K562 (cell line): ENCODE data around the gene CYB5R4. TPM values are rescaled to one million over a fixed set of nuclear protein-coding genes. Genes with fewer than 3 reads are reported as not detected.

Source experiments
- ATAC-seq: fragments of 200-7000 bp; cut with Tn5 transposase; 3 replicates; pipeline ENCODE4 v1.9.1; 2020; ENCODE audit warnings: moderate library complexity
- BruUV-seq: library from RNA; stranded (reverse); fragments of 400-500 nt; replicated peaks from 2 replicates; lab custom pipeline; 2021; lab: Mats Ljungman, UMichigan
- CTCF ChIA-PET: fragments of 300-600 bp; formaldehyde crosslinking; extraction: SDS; loops from one replicate; lab custom pipeline; 2021; ENCODE audit warnings: low intra/inter-chr PET ratio; lab: Yijun Ruan, JAX
- POLR2A ChIA-PET: fragments of 300-600, 350-650 bp; sonication (Branson Sonifier 250); formaldehyde crosslinking; extraction: SDS; loops from one replicate; lab custom pipeline; 2021; ENCODE audit warnings: antibody characterized with exemption, inconsistent platforms; lab: Yijun Ruan, JAX
- DNase-seq, 4 experiments: peaks; one replicate each; pipeline versions ENCODE4 v3.0.0 to v3.0.0-alpha.2; 2011 to 2018; ENCODE audit warnings: low spot score in 3 of 4, mixed read lengths in 3 of 4; ENCODE audit errors: extremely low read depth in 1 of 4
- FAIRE-seq: peaks from 2 replicates; lab custom pipeline; 2011; peaks lifted over from hg19 to GRCh38; lab: Jason Lieb, UNC
- H2AFZ ChIP-seq: 2 replicates; pipeline ENCODE4 v1.6.0; 2011; ENCODE audit warnings: low read depth, low read length, control low read depth, inconsistent platforms
- H3K27ac ChIP-seq: fragments of 200-600 bp; 3 replicates; pipeline ENCODE4 v1.8.0; 2011; ENCODE audit warnings: low read depth, mild to moderate bottlenecking, control low read depth, inconsistent platforms, low read length, moderate library complexity, mixed read lengths; ENCODE audit errors: extremely low read depth
- H3K27me3 ChIP-seq, 2 experiments: fragments of 300-600 bp in 1 of 2; 2 replicates in 1 of 2; 3 replicates in 1 of 2; pipeline versions ENCODE4 v1.6.0 to v1.8.0; 2011; ENCODE audit warnings: inconsistent platforms in 2 of 2, low read length in 2 of 2, mild to moderate bottlenecking in 1 of 2, mixed read lengths in 1 of 2, moderate library complexity in 1 of 2; ENCODE audit not compliant: control insufficient read depth in 2 of 2, insufficient read depth in 2 of 2
- H3K36me3 ChIP-seq: fragments of 300-600 bp; 3 replicates; pipeline ENCODE4 v1.8.0; 2011; ENCODE audit warnings: mild to moderate bottlenecking, low read length, inconsistent platforms; ENCODE audit not compliant: control insufficient read depth, insufficient read depth
- H3K4me1 ChIP-seq, 2 experiments: fragments of 200-600 bp in 1 of 2; replicated peaks in 1 of 2; 2 replicates in 1 of 2; 3 replicates in 1 of 2; pipeline versions ENCODE4 v1.5.1 to v1.8.0; 2011; ENCODE audit warnings: inconsistent platforms in 2 of 2, low read length in 2 of 2, mild to moderate bottlenecking in 1 of 2, mixed read lengths in 1 of 2, moderate library complexity in 1 of 2; ENCODE audit not compliant: control insufficient read depth in 2 of 2, insufficient read depth in 2 of 2
- H3K4me2 ChIP-seq: 2 replicates; pipeline ENCODE4 v1.6.1; 2011; ENCODE audit warnings: low read length, control low read depth, inconsistent platforms, mixed read lengths; ENCODE audit not compliant: insufficient read depth
- H3K4me3 ChIP-seq: fragments of 200-600 bp; sonication (generic), shearing (Covaris generic); 2 replicates; pipeline ENCODE4 v1.5.1; 2016; ENCODE audit warnings: control low read depth, inconsistent platforms
- H3K79me2 ChIP-seq: fragments of 200-600 bp; 3 replicates; pipeline ENCODE4 v1.8.0; 2011; ENCODE audit warnings: low read length, inconsistent platforms; ENCODE audit not compliant: control insufficient read depth, insufficient read depth
- H3K9ac ChIP-seq, 2 experiments: 2 replicates each; pipeline versions ENCODE4 v1.6.0 to v1.6.1; 2011; ENCODE audit warnings: low read depth in 2 of 2, low read length in 2 of 2, control low read depth in 1 of 2, inconsistent platforms in 1 of 2, mild to moderate bottlenecking in 1 of 2, mixed read lengths in 1 of 2; ENCODE audit not compliant: insufficient read depth in 1 of 2
- H3K9me1 ChIP-seq: one replicate; pipeline ENCODE4 v1.6.0; 2011; ENCODE audit warnings: inconsistent platforms, mild to moderate bottlenecking, low read length, moderate library complexity; ENCODE audit not compliant: control insufficient read depth, insufficient read depth
- H3K9me3 ChIP-seq: replicated peaks from 2 replicates; pipeline ENCODE4 v1.5.1; 2011; ENCODE audit warnings: low read depth, low read length, inconsistent platforms; ENCODE audit not compliant: control insufficient read depth, insufficient read depth
- H4K20me1 ChIP-seq: replicated peaks from 2 replicates; pipeline ENCODE4 v1.6.1; 2011; ENCODE audit warnings: low read length, inconsistent platforms, mixed read lengths; ENCODE audit not compliant: control insufficient read depth, insufficient read depth
- BCL6 ChIP-seq: fragments of 250-450 bp; sonication (Bioruptor Pico); IDR thresholded peaks from 2 replicates; pipeline ENCODE4 v1.4.0; 2020
- DMBX1 ChIP-seq: fragments of 250-450 bp; sonication (Bioruptor Pico); IDR thresholded peaks from 2 replicates; pipeline ENCODE4 v1.8.0; 2022; ENCODE audit warnings: inconsistent platforms, mild to moderate bottlenecking, moderate library complexity, borderline replicate concordance
- GMEB1 ChIP-seq: fragments of 250-450 bp; sonication (Bioruptor Pico); IDR thresholded peaks from 2 replicates; pipeline ENCODE4 v1.4.0; 2020; ENCODE audit warnings: mild to moderate bottlenecking
- HEY1 ChIP-seq: fragments of 250-450 bp; sonication (Bioruptor Pico); IDR thresholded peaks from 2 replicates; pipeline ENCODE4 v1.5.0; 2020; ENCODE audit warnings: mild to moderate bottlenecking, moderate library complexity, borderline replicate concordance
- HMBOX1 ChIP-seq: sonication (generic); IDR thresholded peaks from 2 replicates; pipeline ENCODE4 v1.6.1; 2016
- IRF9 ChIP-seq: fragments of 450-650 bp; IDR thresholded peaks from 2 replicates; pipeline ENCODE4 v1.6.1; 2016; ENCODE audit warnings: missing biosample characterization, missing genetic modification characterization
- NCOA6 ChIP-seq: fragments of 450-650 bp; IDR thresholded peaks from 2 replicates; pipeline ENCODE4 v1.6.1; 2017; ENCODE audit warnings: mild to moderate bottlenecking
- NFYB ChIP-seq: IDR thresholded peaks from 2 replicates; pipeline ENCODE4 v1.6.1; 2011; ENCODE audit warnings: mild to moderate bottlenecking, moderate library complexity; ENCODE audit not compliant: insufficient read length; ENCODE audit errors: extremely low read depth
- PHTF2 ChIP-seq: fragments of 250-450 bp; sonication (Bioruptor Pico); IDR thresholded peaks from 2 replicates; pipeline ENCODE4 v1.5.0; 2021; ENCODE audit warnings: mild to moderate bottlenecking
- SMAD1 ChIP-seq: fragments of 150-350 bp; IDR thresholded peaks from 2 replicates; pipeline ENCODE4 v1.6.1; 2014; ENCODE audit warnings: low read length, low read depth; ENCODE audit not compliant: partially characterized antibody
- SMARCA4 ChIP-seq: fragments of 450-650 bp; IDR thresholded peaks from 2 replicates; pipeline ENCODE4 v1.6.1; 2016
- SRSF1 ChIP-seq: fragments of 200-400 bp; formaldehyde crosslinking; IDR thresholded peaks from 2 replicates; pipeline ENCODE4 v1.6.1; 2017; ENCODE audit warnings: mild to moderate bottlenecking, low read depth, low read length, moderate library complexity
- TAF7 ChIP-seq: fragments of 450-650 bp; IDR thresholded peaks from 2 replicates; pipeline ENCODE4 v1.6.1; 2016; ENCODE audit warnings: missing genetic modification characterization, missing compliant biosample characterization
- TARDBP ChIP-seq: fragments of 450-650 bp; IDR thresholded peaks from 2 replicates; pipeline ENCODE4 v1.6.1; 2016
- XRCC4 ChIP-seq: IDR thresholded peaks from one replicate; pipeline ENCODE4 v1.6.1; 2011; ENCODE audit not compliant: insufficient read depth, insufficient read length; ENCODE audit errors: extremely low read depth
- ZNF584 ChIP-seq: fragments of 200-800 bp; sonication (Bioruptor generic); IDR thresholded peaks from 2 replicates; pipeline ENCODE4 v1.6.1; 2016; ENCODE audit warnings: low read depth, mild to moderate bottlenecking, missing genetic modification characterization, missing compliant biosample characterization
- WGBS: fragments of 100-300 bp; shearing (Covaris generic); methylation state at CpG from one replicate; pipeline ENCODE4 v1.1.6; 2016; ENCODE audit warnings: low coverage, mixed read lengths; ENCODE audit not compliant: insufficient coverage; ENCODE audit errors: missing lambda C conversion rate; 5-methylcytosine and 5-hydroxymethylcytosine counted together
- in situ Hi-C: fragments of 300-500 bp; cut with MboI; formaldehyde crosslinking; loops from 4 replicates; pipeline ENCODE4 v1.15.0; 2018; ENCODE audit warnings: inconsistent platforms, mixed read lengths
- intact Hi-C: fragments of 100-400 bp; cut with micrococcal nuclease; formaldehyde crosslinking; loops from 2 replicates; pipeline ENCODE4 v1.14.2; 2022
- polyA plus RNA-seq, 8 experiments: library from polyadenylated mRNA; depleted of rRNA in 4 of 8; stranded (reverse) in 5 of 8; unstranded in 3 of 8; fragments of >200 nt; fragmentation: Nextera tagmentation in 2 of 8; fragmentation: Illumina TruSeq in 1 of 8; extraction: Ambion mirVana in 2 of 8; extraction: Trizol in 1 of 8; gene quantifications; 2 replicates each; pipeline versions ENCODE4 v1.2.1 to v1.2.3, GENCODE V29; 2011 to 2014; ENCODE audit warnings: inconsistent platforms in 1 of 8, missing spikeins in 1 of 8
- total RNA-seq, 7 experiments: library from RNA; depleted of rRNA in 6 of 7; stranded (reverse); fragments of >200 nt in 6 of 7; fragmentation: Illumina TruSeq in 2 of 7; extraction: Trizol in 2 of 7; gene quantifications; 2 replicates each; pipeline versions ENCODE4 v1.2.1 to v1.2.3, GENCODE V29; 2011 to 2021; ENCODE audit warnings: low replicate concordance in 1 of 7
- TF ChIP-seq, protein P1 (sequence below), 2 experiments: fragments of 450-650 bp in 1 of 2; sonication (generic) in 1 of 2; formaldehyde crosslinking in 1 of 2; IDR thresholded peaks in 1 of 2; conservative IDR thresholded peaks in 1 of 2; 2 replicates each; pipeline versions ENCODE4 v1.6.1 to v1.8.1; 2016 to 2023; ENCODE audit warnings: mild to moderate bottlenecking in 2 of 2, moderate library complexity in 2 of 2, inconsistent platforms in 1 of 2, missing genetic modification reagents in 1 of 2

The CYB5R4 gene
- total and polyA plus RNA-seq, 9 of the 15 experiments (the other 6 are each of a cell fraction or from before 2014, with no cell fraction given): 5.9 to 23.1 (median 19.0) TPM

- H3K9me1 ChIP-seq: no peaks in the 10 kb centered on the region
- peak overlapping the region; percentile 76 for H2AFZ ChIP-seq
- DNase-seq (peak; percentile 77 to 98 (median 86)), ATAC-seq (peak; percentile 94), FAIRE-seq (peak; percentile 99)
- 0 out of 2 replicates have a peak overlapping the region, but pooled peaks have one; percentile 5 for H3K4me2 ChIP-seq
- H3K9me3 ChIP-seq: peaks cover 6% of the 10 kb centered on the region; the same call in 1 of the 2 replicates
- no peaks in the 10 kb centered on the region for H3K27me3 ChIP-seq
- no peak overlapping the region for H3K4me3 ChIP-seq
- in situ Hi-C loops (no loop called here), intact Hi-C loops (loop anchor here (2.0 to 10.0 kb wide), 5 partner anchors 58 to 296 kb away; partner anchors contain the start of gene MRAP2)
- H3K9ac ChIP-seq: peak overlapping the region in 1 of 2 experiments; percentile 58; a peak in 2 of 4 replicates
- no peaks in the 10 kb centered on the region for H4K20me1 ChIP-seq
- 0% methylated on average over 3 of the region's 3 CpGs for WGBS
- no TSS peak for BruUV-seq
- no peaks in the 10 kb centered on the region for H3K79me2 ChIP-seq
- ChIA-PET POLR2A (interaction anchor here (0.6 to 1.2 kb wide), 6 partner anchors 13 to 141 kb away, joined by 3 to 4 read pairs (median 3); no protein-coding TSS in a partner anchor), CTCF (no interaction called here)
- H3K27ac ChIP-seq: peak overlapping the region; percentile 79
- peaks cover 2 to 61% of the 10 kb centered on the region in 2 experiments; a peak in 4 of 5 replicates for H3K4me1 ChIP-seq
- 0 out of 3 replicates have a peak, but pooled peaks cover 2% of the 10 kb centered on the region for H3K36me3 ChIP-seq
- TF ChIP-seq IRF9 (tag): peak; percentile 90
- peak; percentile 72; the same call in 1 of the 2 replicates for TF ChIP-seq PHTF2 (CRISPR knock-in tag)
- TF ChIP-seq XRCC4: no peak
- no peak for TF ChIP-seq NCOA6
- TF ChIP-seq DMBX1 (CRISPR knock-in tag): peak; percentile 99
- no peak for TF ChIP-seq NFYB
- no peak for TF ChIP-seq SRSF1
- TF ChIP-seq, protein P1, sequence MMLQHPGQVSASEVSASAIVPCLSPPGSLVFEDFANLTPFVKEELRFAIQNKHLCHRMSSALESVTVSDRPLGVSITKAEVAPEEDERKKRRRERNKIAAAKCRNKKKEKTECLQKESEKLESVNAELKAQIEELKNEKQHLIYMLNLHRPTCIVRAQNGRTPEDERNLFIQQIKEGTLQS (IDR thresholded peaks at IDR 0.05): peak; percentile 26; the same call in 1 of the 2 replicates
- TF ChIP-seq, protein P1 (CRISPR knock-in tag; conservative IDR thresholded peaks at IDR 0.05): peak; percentile 61; the same call in 1 of the 2 replicates
- TF ChIP-seq HEY1 (CRISPR knock-in tag): no peak
- TF ChIP-seq TAF7 (tag): peak; percentile 60; the same call in 1 of the 2 replicates
- TF ChIP-seq SMARCA4: peak; percentile 99
- peak; percentile 70 for TF ChIP-seq GMEB1 (CRISPR knock-in tag)
- peak; percentile 31; the same call in 1 of the 2 replicates for TF ChIP-seq TARDBP
- TF ChIP-seq ZNF584 (CRISPR knock-in tag): peak; percentile 95
- TF ChIP-seq SMAD1: peak; percentile 60
- 0 out of 2 replicates have a peak, but pooled peaks have one; percentile 37 for TF ChIP-seq BCL6
- no peak for TF ChIP-seq HMBOX1
These were observed 115.0 kb downstream of the CYB5R4 start for GRCh38 chr6:83974409-83975050.
